HCT116 (cell line): Measurements from ENCODE around the gene RASSF5.

Experiments used
- CTCF ChIP-seq, 3 experiments: fragments of 200-600 bp in 1 of 3; sonication (generic) in 1 of 3; IDR thresholded peaks in 2 of 3; conservative IDR thresholded peaks in 1 of 3; 2 replicates each; pipeline ENCODE4 v1.5.1; 2012 to 2017; ENCODE audit warnings: low read depth in 2 of 3, low read length in 2 of 3, antibody characterized with exemption in 1 of 3, borderline replicate concordance in 1 of 3, control low read depth in 1 of 3, mild to moderate bottlenecking in 1 of 3, mixed read lengths in 1 of 3, mixed run types in 1 of 3, moderate library complexity in 1 of 3; ENCODE audit not compliant: insufficient read depth in 1 of 3
- POLR2A ChIP-seq: IDR thresholded peaks from 2 replicates; pipeline ENCODE4 v1.7.0; 2011; ENCODE audit warnings: borderline replicate concordance; ENCODE audit not compliant: insufficient read depth, insufficient read length; ENCODE audit errors: extremely low read depth
- POLR2AphosphoS5 ChIP-seq: IDR thresholded peaks from 2 replicates; pipeline ENCODE4 v1.6.1; 2011; ENCODE audit warnings: mild to moderate bottlenecking, low read depth, low read length, moderate library complexity
- RAD21 ChIP-seq: IDR thresholded peaks from 2 replicates; pipeline ENCODE4 v1.6.1; 2012; ENCODE audit warnings: low read depth, mild to moderate bottlenecking
- SP1 ChIP-seq: IDR thresholded peaks from 2 replicates; pipeline ENCODE4 v1.6.1; 2012; ENCODE audit warnings: low read depth
- YY1 ChIP-seq: IDR thresholded peaks from 2 replicates; pipeline ENCODE4 v1.6.1; 2011; ENCODE audit warnings: low read length, low read depth, moderate library complexity, mild to moderate bottlenecking; ENCODE audit not compliant: insufficient replicate concordance; ENCODE audit errors: extremely low read depth
- ZNF274 ChIP-seq: fragments of 200-500 bp; sonication (Bioruptor generic); IDR thresholded peaks from 2 replicates; pipeline ENCODE4 v1.6.1; 2014; ENCODE audit warnings: mild to moderate bottlenecking, low read depth, low read length, inconsistent platforms
- TF ChIP-seq, protein P1 (sequence below): IDR thresholded peaks from 2 replicates; pipeline ENCODE4 v1.6.1; 2011; ENCODE audit warnings: mild to moderate bottlenecking, low read length, moderate library complexity; ENCODE audit not compliant: insufficient replicate concordance; ENCODE audit errors: extremely low read depth

GRCh38 chr1:206566999-206567398 lies 59.7 kb downstream of the RASSF5 start:
- TF ChIP-seq YY1 (no peak), POLR2AphosphoS5 (no peak), RAD21 (no peak), SP1 (no peak), ZNF274 (no peak), POLR2A (no peak), CTCF (IDR thresholded peaks at IDR 0.05 in 2 of 3, conservative IDR thresholded peaks at IDR 0.05 in 1 of 3; ENCODE audit: borderline replicate concordance in 1 of 3, insufficient read depth in 1 of 3, low read depth in 2 of 3, low read length in 2 of 3) (no peak)
- TF ChIP-seq, protein P1, sequence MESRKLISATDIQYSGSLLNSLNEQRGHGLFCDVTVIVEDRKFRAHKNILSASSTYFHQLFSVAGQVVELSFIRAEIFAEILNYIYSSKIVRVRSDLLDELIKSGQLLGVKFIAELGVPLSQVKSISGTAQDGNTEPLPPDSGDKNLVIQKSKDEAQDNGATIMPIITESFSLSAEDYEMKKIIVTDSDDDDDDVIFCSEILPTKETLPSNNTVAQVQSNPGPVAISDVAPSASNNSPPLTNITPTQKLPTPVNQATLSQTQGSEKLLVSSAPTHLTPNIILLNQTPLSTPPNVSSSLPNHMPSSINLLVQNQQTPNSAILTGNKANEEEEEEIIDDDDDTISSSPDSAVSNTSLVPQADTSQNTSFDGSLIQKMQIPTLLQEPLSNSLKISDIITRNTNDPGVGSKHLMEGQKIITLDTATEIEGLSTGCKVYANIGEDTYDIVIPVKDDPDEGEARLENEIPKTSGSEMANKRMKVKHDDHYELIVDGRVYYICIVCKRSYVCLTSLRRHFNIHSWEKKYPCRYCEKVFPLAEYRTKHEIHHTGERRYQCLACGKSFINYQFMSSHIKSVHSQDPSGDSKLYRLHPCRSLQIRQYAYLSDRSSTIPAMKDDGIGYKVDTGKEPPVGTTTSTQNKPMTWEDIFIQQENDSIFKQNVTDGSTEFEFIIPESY: no peak
